Activated CD8-positive, alpha-beta memory T cell treated with anti-CD3 and anti-CD28 coated beads, Interleukin-2, amount 50 U/mL, for 24 hours (primary cell): ENCODE measurements around the gene TXNRD1.
"Not testable (repeated sequence)": the region's sequence is repeated elsewhere in the genome, so short reads cannot be mapped to it uniquely, and the experiment has no call there.

Experiments used
- DNase-seq: peaks from one replicate; pipeline ENCODE4 v3.0.0-alpha.2; 2020; ENCODE audit errors: extremely low read depth

Gene TXNRD1

DNA sequence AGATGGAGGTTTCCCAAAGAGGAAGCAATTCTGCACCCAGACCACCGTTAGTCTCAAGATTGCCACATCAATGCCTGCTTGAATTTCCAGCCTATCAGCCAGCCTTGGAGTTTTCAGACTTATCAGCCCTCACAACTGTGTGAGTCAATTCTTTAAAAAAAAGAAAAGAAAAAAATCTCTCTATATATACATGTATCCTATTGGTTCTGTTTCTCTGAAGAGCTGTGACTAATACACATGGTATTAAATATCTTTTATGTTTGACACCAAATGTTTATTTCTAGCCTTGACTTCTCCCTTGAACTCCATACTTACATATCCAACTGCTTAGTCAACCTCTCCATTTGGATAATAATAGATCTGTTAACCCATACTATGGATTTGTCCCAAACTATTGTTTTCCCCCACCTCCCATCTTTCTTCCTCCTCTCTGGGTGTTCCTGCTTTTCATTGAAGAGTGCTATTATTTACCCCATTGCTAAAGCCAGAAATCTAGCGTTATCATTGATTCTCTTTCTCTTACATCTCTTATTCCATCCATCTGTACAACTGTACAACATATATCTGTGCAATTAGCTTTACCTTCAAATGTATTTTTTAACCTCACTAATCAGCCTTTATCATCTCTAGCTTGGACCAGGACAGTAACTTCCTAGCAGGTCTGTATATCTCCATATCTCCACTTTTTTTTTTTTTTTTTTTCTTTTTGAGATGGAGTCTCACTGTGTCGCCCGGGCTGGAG is 65.3 kb downstream of the TXNRD1 start:
- DNase-seq: no peak

- DNase-seq: no peak
Observed at GRCh38 chr12:104281636-104282035, 66.1 kb downstream of the TXNRD1 start.

DNA sequence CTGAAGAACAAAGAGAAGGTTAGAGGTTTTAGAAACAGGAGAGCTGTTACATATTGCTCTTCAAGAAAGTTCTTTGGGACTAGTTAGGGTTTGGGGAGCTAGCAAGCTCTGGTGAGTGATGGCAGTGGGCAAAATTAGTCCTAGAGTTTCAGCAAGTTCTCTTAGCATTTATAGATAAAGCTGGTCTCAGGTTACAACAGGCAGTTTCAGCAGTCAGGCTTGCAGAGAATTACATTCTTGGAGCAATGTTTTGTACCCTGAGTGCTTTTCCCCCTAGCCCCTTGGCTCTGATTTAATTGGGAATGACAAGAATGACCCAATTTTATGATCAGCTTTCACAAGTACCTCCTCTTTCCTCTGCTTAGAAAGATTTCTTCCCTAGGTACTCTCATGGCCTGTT is 66.5 kb downstream of the TXNRD1 start:
- DNase-seq: no peak

DNA sequence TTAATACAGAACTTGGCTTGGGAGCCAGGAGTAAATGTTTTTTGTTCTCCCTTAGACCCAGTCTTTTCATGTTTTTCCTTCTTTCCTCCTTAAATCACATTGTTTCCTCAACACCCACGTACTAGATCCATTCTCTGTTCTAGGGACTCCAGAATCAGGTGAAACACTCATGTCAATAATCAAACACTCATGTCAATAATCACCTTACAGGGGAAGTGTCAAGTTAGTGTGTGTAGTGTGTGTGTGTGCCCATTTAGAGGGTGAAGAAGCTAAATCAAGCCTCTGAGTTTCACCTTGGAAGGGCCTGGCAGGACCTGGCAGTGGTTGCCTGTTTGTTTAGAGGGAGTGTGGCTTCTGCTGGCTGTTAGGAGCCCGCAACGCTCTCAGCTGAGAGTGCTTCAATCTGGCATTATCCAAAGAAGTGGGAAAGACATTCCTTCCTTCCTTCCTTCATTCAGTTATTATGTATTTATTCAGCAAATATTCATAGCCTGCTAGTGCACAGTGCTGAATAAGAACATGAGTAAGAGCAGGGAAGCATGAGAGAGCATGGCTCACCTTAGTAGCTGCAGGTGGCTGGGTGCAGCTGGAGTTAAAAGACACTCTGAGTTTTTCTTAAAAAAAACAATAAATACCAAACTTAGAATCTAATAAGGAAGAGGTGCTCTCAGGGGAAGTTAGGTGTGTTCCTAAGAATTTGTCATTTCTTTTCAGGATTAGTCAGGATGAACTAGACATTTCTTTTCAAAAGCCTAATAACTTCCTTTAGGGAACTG is 70.3 kb downstream of the TXNRD1 start:
- DNase-seq: no peak

GRCh38 chr12:104286516-104287482 is 71.2 kb downstream of the TXNRD1 start:
- peak; percentile 74 for DNase-seq

GRCh38 chr12:104288635-104289274 is 73.2 kb downstream of the TXNRD1 start:
- DNase-seq: peak; percentile 61

DNA sequence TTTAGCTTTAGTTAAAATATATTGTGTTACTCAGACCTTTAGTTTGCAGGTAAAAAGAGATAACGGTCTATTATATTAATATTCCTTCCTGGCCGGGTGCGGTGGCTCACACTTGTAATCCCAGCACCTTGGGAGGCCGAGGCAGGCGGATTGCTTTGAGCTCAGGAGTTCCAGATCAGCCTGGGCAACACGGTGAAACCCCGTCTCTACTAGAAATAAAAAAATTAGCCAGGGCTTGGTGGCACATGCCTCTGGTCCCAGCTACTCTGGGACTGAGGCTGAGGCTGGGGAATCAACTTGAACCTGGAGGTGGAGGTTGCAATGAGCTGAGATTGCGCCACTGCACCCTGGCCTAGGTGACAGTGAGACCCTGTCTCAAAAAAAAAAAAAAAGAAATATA is 74.7 kb downstream of the TXNRD1 start:
- no peak for DNase-seq

- DNase-seq: no peak
Observed at GRCh38 chr12:104290855-104291254, 75.3 kb downstream of the TXNRD1 start.

- DNase-seq: no peak
Observed at GRCh38 chr12:104291867-104292524, 76.4 kb downstream of the TXNRD1 start.

DNA sequence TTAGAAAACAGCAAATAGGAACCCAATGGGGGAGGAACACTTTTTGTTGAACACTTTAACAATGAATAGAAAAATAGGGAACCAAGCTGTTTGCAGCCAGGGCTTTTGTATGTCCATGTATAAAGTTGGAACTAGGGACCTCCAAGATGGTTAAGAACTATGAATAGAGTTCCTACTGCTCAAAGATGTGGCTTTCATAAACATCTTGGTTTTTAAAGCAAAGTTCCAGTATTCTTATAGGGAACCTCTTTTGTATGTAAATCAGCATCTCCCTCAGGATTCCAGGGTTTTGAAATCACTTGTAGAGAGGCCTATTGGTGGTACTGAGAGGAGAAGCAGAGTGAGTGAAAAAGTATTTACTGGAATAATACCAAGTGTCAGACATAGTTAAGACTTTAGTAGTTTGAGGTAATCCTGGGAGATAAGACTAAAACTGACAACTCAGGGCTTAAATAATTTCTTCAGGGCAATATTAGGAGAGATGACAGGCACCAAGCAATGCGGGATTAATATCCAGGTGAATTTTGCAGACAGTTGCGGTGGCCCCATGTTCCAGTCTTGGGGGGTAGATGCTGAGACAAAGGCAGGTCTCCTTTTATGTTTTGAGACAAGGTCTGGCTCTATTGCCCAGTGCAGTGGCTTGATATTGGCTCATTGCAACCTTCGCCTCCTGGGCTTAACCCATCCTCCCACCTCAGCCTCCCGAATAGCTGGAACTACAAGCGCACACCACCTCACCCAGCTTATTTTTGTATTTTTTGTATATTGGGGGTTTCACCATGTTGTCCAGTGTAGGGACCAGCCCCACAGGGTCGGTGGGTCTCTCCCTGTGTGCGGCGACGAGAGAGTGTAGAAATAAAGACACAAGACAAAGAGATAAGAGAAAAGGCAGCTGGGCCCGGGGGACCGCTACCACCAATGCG is 77.6 kb downstream of the TXNRD1 start:
- no peak for DNase-seq

DNA sequence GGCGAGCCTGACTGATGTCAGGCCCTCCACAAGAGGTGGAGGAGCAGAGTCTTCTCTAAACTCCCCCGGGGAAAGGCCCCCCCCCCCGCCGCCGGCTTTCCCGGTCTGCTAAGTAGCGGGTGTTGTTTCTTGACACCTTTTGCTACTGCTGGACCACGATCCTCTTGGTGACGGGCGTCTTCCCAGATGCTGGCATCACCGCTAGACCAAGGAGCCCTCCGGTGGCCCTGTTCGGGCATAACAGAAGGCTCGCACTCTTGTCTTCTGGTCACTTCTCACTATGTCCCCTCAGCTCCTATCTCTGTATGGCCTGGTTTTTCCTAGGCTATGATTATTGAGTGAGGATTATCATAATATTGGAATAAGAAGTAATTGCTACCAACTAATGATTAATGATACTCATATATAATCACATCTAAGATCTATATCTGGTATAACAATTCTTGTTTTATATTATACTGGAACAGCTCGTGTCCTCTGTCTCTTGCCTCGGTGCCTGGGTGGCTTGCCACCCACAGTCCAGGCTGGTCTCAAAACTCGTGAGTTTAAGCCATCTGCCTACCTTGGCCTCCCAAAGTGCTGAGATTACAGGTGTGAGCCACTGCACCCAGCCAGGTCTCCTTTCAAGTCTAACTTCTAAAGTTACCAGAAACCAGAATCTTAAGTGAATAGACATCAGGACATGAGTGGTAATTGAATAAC is 78.7 kb downstream of the TXNRD1 start:
- not testable (repeated sequence) for DNase-seq

DNA sequence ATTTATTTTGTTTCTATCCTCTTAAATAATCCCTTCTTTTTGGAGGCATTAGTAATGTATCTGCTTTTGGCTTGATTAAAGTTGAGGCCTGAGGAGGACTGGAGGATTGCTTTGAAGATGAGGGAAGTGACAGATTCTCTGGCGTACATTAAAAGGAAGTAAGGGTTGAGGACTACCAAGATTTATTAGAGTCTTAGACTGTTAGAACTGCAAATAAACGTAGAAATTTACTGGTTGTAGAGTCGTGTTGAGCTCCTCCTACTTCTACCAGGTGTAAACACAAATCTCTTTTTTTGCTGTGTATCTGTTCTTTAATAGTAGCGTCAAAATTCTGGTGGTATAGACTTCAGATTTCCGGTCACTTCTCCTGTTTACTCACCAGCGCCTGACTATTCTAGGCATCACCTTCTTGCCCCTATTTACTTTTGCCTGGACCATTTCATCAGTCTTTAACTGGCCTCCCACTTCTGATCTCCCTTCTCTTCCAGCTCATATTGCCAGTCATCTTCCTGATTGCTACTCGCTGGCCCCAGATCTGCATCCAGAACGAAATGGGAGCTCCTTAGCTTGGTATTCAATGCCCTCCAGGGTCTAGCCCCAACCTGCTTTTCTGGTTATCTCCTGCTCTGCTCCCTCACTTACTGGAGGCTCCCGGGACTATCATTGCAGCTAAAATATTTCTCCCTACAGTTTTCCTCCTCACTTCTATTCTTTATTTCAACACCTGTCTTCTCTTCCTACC is 79.5 kb downstream of the TXNRD1 start:
- no peak for DNase-seq

- DNase-seq: no peak
Observed at GRCh38 chr12:104295954-104296353, 80.4 kb downstream of the TXNRD1 start.

GRCh38 chr12:104296718-104297117 is 81.1 kb downstream of the TXNRD1 start:
- DNase-seq: no peak

DNA sequence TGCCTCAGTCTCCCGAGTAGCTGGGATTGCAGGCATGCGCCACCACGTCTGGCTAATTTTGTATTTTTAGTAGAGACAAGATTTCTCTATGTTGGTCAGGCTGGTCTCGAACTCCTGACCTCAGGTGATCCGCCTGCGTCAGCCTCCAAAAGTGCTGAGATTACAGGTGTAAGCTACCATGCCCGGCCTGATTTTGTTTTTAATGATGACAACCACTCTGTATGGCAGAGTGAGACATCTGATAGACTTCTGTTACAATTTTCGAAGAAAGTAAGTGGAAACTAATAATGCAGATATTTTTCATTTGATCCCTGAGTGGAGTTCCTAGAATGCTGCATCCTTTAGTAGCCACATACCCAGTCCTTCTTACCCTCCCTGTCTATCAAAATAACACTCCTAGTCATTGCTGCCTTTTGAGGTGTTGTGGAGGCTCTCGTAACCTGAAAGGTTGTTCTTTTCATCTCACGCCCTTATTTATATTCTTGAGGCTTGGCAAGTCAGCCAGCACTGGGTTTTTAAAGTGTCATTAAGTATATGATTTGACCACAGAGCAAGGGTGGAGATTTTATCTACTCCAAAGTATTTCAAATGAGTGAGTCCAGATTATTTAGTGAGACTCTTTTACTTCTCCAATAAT is 82.0 kb downstream of the TXNRD1 start:
- no peak for DNase-seq

- no peak for DNase-seq
Observed at GRCh38 chr12:104299842-104300481, 84.4 kb downstream of the TXNRD1 start.

GRCh38 chr12:104303538-104304151 is 88.1 kb downstream of the TXNRD1 start, which contains the start of gene EID3:
TSS of gene EID3 (plus strand) at chr12:104303739. CDS start at chr12:104303935, 196 bp downstream.
- DNase-seq: peak; percentile 69
